ENCODE results near the gene TMEM135.
"Not testable (repeated sequence)": the region's sequence is repeated elsewhere in the genome, so short reads cannot be mapped to it uniquely, and the experiment has no call there.

Gene TMEM135

DNA sequence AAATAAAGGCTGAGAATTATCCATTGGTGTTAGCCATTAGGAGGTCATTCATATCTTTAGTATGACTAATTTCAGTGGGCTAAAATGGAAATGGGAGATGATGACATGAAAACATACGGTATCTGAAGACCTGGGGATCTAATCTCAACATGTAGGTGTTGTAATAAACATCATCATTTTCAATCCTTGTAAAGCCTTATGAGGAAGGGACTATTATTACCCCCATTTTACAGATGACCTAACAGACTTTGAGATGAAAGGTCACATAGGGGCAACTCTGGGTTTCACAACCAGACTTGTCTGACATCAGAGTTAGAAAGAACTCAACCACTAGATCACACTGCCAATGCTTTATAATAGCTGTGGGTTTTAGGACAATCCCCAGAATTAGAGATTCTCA lies 34.8 kb upstream of the TMEM135 start:
- no peaks in the 10 kb centered on the region for H3F3A ChIP-seq (ENCODE audit: insufficient read depth)
- TF ChIP-seq, protein P1, sequence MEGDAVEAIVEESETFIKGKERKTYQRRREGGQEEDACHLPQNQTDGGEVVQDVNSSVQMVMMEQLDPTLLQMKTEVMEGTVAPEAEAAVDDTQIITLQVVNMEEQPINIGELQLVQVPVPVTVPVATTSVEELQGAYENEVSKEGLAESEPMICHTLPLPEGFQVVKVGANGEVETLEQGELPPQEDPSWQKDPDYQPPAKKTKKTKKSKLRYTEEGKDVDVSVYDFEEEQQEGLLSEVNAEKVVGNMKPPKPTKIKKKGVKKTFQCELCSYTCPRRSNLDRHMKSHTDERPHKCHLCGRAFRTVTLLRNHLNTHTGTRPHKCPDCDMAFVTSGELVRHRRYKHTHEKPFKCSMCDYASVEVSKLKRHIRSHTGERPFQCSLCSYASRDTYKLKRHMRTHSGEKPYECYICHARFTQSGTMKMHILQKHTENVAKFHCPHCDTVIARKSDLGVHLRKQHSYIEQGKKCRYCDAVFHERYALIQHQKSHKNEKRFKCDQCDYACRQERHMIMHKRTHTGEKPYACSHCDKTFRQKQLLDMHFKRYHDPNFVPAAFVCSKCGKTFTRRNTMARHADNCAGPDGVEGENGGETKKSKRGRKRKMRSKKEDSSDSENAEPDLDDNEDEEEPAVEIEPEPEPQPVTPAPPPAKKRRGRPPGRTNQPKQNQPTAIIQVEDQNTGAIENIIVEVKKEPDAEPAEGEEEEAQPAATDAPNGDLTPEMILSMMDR (IDR thresholded peaks at IDR 0.05; ENCODE audit: insufficient read depth, low read length, poor library complexity, severe bottlenecking): no peak
- TF ChIP-seq EZH2phosphoT487 (conservative IDR thresholded peaks at IDR 0.05; ENCODE audit: low read length): no peak
- no peak overlapping the region for H3K27ac ChIP-seq (ENCODE audit: low read depth, low read length)
- no peak overlapping the region for H2AFZ ChIP-seq (ENCODE audit: low read depth, low read length, severe bottlenecking)
- no peaks in the 10 kb centered on the region for H3K27me3 ChIP-seq (ENCODE audit: low read length)
- H3K9ac ChIP-seq (ENCODE audit: low read length): no peak overlapping the region
- H3K9me2 ChIP-seq (replicated peaks; ENCODE audit: insufficient read depth, low read length): no peaks in the 10 kb centered on the region
- no peaks in the 10 kb centered on the region for H3K9me3 ChIP-seq (ENCODE audit: insufficient read depth, low read length)
- H3K4me2 ChIP-seq (ENCODE audit: low read depth, low read length, poor library complexity, severe bottlenecking): no peak overlapping the region
- no peak overlapping the region for H3K4me3 ChIP-seq (ENCODE audit: insufficient read depth, low read length, poor library complexity, severe bottlenecking)
- H4K20me1 ChIP-seq (ENCODE audit: low read depth, low read length): no peaks in the 10 kb centered on the region
- no peaks in the 10 kb centered on the region for H3K79me2 ChIP-seq (ENCODE audit: insufficient read depth, low read length)
- no peaks in the 10 kb centered on the region for H3K36me3 ChIP-seq (ENCODE audit: low read length)

DNA sequence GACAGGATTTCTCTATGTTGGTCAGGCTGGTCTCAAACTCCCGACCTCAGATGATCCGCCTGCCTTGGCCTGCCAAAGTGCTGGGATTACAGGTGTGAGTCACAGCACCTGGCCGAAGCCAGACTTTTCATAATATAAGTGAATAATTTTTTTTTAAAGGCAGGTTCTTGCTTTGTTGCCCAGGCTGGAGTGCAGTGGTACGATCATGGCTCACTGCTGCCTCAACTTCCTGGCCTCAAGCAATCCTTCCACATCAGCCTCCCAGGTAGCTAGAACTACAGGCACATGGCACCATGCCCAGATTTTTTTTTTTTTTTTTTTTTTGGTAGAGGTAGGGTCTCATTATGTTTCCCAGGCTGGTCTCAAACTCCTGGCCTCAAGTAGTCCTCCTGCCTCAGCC lies 33.5 kb upstream of the TMEM135 start:
- H3K9me3 ChIP-seq (ENCODE audit: insufficient read depth, low read length); H3K9me2 ChIP-seq (replicated peaks; ENCODE audit: insufficient read depth, low read length); H4K20me1 ChIP-seq (ENCODE audit: low read depth, low read length); H3K4me3 ChIP-seq (ENCODE audit: insufficient read depth, low read length, poor library complexity, severe bottlenecking); H3K27me3 ChIP-seq (ENCODE audit: low read length); H3K27ac ChIP-seq (ENCODE audit: low read depth, low read length); H2AFZ ChIP-seq (ENCODE audit: low read depth, low read length, severe bottlenecking); H3K4me2 ChIP-seq (ENCODE audit: low read depth, low read length, poor library complexity, severe bottlenecking); H3K9ac ChIP-seq (ENCODE audit: low read length); H3K36me3 ChIP-seq (ENCODE audit: low read length); H3F3A ChIP-seq (ENCODE audit: insufficient read depth); H3K79me2 ChIP-seq (ENCODE audit: insufficient read depth, low read length): not testable (repeated sequence)

DNA sequence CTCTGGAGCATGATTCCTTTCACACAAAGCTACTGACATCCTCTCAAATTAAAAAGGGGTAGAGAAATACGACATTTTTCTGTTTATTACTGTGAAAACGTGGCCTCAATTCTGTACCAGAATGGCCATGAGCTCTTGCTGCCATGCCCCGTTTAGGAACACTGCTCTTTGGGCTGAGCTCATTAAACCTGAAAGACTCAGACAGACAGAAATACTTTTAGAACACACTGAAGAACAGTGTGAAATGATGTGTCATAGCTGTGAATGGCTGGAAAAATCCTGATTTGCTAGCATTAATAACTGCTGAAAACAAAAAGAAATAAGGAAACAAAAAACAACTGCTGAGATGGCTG lies 32.2 kb upstream of the TMEM135 start:
- H3K4me2 ChIP-seq (ENCODE audit: low read depth, low read length, poor library complexity, severe bottlenecking): no peak overlapping the region
- no peak for TF ChIP-seq EZH2phosphoT487 (conservative IDR thresholded peaks at IDR 0.05; ENCODE audit: low read length)
- H3K79me2 ChIP-seq (ENCODE audit: insufficient read depth, low read length): no peaks in the 10 kb centered on the region
- no peaks in the 10 kb centered on the region for H4K20me1 ChIP-seq (ENCODE audit: low read depth, low read length)
- no peaks in the 10 kb centered on the region for H3K9me2 ChIP-seq (replicated peaks; ENCODE audit: insufficient read depth, low read length)
- H2AFZ ChIP-seq (ENCODE audit: low read depth, low read length, severe bottlenecking): no peak overlapping the region
- no peak overlapping the region for H3K27ac ChIP-seq (ENCODE audit: low read depth, low read length)
- no peak overlapping the region for H3K9ac ChIP-seq (ENCODE audit: low read length)
- no peaks in the 10 kb centered on the region for H3K9me3 ChIP-seq (ENCODE audit: insufficient read depth, low read length)
- no peak overlapping the region for H3K4me3 ChIP-seq (ENCODE audit: insufficient read depth, low read length, poor library complexity, severe bottlenecking)
- no peaks in the 10 kb centered on the region for H3K27me3 ChIP-seq (ENCODE audit: low read length)
- no peaks in the 10 kb centered on the region for H3F3A ChIP-seq (ENCODE audit: insufficient read depth)
- no peaks in the 10 kb centered on the region for H3K36me3 ChIP-seq (ENCODE audit: low read length)

DNA sequence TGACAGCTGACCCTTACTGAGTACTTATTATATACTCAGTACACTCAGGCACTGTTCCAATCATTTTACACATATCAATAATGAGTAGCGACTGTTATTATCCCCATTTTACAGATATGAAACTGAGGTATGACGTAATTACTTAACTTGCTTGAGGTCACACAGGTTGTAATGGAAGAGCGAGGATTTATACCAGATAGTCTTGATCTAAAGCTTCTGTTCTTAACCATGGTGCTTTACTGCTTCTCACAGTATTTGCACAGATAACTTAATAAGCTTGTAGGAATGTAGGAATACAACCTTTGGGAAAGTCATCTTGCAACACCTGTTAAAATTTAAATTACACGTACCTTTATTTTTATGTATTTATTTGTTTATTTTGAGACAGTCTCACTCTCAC lies 31.7 kb upstream of the TMEM135 start:
- H3F3A ChIP-seq (ENCODE audit: insufficient read depth): no peaks in the 10 kb centered on the region
- H3K27ac ChIP-seq (ENCODE audit: low read depth, low read length): no peak overlapping the region
- no peak overlapping the region for H3K9ac ChIP-seq (ENCODE audit: low read length)
- H4K20me1 ChIP-seq (ENCODE audit: low read depth, low read length): no peaks in the 10 kb centered on the region
- no peak overlapping the region for H3K4me2 ChIP-seq (ENCODE audit: low read depth, low read length, poor library complexity, severe bottlenecking)
- H2AFZ ChIP-seq (ENCODE audit: low read depth, low read length, severe bottlenecking): no peak overlapping the region
- H3K4me3 ChIP-seq (ENCODE audit: insufficient read depth, low read length, poor library complexity, severe bottlenecking): no peak overlapping the region
- no peaks in the 10 kb centered on the region for H3K79me2 ChIP-seq (ENCODE audit: insufficient read depth, low read length)
- no peaks in the 10 kb centered on the region for H3K27me3 ChIP-seq (ENCODE audit: low read length)
- H3K36me3 ChIP-seq (ENCODE audit: low read length): no peaks in the 10 kb centered on the region
- TF ChIP-seq, protein P1 (IDR thresholded peaks at IDR 0.05; ENCODE audit: insufficient read depth, low read length, poor library complexity, severe bottlenecking): no peak
- no peak for TF ChIP-seq EZH2phosphoT487 (conservative IDR thresholded peaks at IDR 0.05; ENCODE audit: low read length)
- H3K9me2 ChIP-seq (replicated peaks; ENCODE audit: insufficient read depth, low read length): no peaks in the 10 kb centered on the region
- H3K9me3 ChIP-seq (ENCODE audit: insufficient read depth, low read length): no peaks in the 10 kb centered on the region
